GM18909 (cell line): ENCODE results near the gene IBTK.
"Not testable (repeated sequence)": the region's sequence is repeated elsewhere in the genome, so short reads cannot be mapped to it uniquely, and the experiment has no call there.

Experiments used
- ATAC-seq: cut with Tn5 transposase; IDR thresholded peaks from one replicate; pipeline ENCODE4 v1.9.1; 2021; ENCODE audit warnings: mild to moderate bottlenecking; ENCODE audit not compliant: unreplicated experiment, poor library complexity

IBTK gene

GRCh38 chr6:82246802-82247504 is 591 bp downstream of the IBTK start:
- peak; percentile 39 for ATAC-seq

DNA sequence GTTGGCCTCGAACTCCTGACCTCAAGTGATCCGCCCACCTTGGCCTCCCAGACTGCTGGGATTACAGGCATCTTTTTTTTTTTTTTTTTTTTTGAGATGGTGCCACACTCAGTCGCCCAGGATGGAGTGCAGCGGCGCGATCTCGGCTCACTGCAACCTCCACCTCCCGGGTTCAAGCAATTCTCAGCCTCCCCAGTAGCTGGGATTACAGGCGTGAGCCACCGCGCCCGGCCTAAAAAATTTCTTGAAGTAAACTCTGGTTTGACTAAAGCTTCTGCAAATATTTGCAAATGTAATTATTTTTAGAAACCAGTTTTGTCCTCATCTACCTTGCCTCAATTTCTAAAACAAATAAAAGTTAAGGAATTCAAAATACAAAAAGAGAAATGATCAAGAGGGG is 1.2 kb downstream of the IBTK start:
- ATAC-seq: no peak

- no peak for ATAC-seq
Observed at GRCh38 chr6:82245376-82245775, 2.2 kb downstream of the IBTK start.

GRCh38 chr6:82243884-82244283 is 3.7 kb downstream of the IBTK start:
- no peak for ATAC-seq

GRCh38 chr6:82240186-82240585 is 7.4 kb downstream of the IBTK start:
- no peak for ATAC-seq

- ATAC-seq: no peak
Observed at GRCh38 chr6:82239597-82239996, 7.9 kb downstream of the IBTK start.

GRCh38 chr6:82237013-82237412 is 10.5 kb downstream of the IBTK start:
- ATAC-seq: no peak

GRCh38 chr6:82227770-82228169 is 19.8 kb downstream of the IBTK start:
- peak; percentile 92 for ATAC-seq

DNA sequence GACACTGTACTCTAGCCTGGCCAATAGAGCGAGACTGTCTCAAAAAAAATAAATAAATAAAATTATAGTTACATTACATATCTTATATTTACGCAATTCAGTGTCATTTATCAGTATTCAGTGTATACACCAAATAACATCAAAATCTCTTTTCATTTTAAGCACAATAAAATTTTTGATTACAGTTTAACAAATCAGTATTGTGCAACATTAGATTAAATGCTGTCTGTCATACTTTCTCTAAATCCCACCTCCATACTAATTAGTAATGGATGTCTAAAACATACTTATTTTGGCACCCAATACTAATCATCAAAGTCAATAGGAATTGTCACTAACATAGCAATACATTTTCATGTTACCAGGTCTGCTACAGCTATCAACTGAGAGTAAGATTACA is 27.4 kb downstream of the IBTK start:
- ATAC-seq: no peak

DNA sequence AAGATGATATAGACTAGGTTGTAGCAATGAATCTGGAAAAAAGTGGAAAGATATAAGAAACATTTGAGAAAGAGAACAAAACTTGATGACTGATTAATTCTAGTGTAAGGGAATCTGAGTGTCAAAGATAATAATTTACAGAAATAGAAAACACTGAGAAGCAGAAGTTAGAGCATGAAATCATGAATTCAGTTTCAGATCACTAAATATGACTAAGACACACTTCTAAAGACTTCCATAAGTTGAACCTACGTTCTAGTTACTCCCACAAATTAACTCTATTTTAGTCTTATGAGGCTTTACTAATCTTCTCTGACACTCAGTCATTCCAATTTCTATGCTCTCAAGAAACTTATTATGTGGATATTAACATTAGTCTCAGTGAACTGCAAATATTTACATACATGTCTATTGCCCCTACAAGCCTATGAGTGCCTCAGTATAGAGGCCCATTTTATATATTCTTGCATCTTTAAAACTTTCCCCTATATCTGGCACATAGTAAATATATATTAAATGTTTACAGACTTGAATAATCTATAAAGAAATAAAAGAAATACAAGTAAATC is 30.4 kb downstream of the IBTK start:
- ATAC-seq: peak; percentile 97

GRCh38 chr6:82216549-82216948 is 31.0 kb downstream of the IBTK start:
- peak; percentile 24 for ATAC-seq

DNA sequence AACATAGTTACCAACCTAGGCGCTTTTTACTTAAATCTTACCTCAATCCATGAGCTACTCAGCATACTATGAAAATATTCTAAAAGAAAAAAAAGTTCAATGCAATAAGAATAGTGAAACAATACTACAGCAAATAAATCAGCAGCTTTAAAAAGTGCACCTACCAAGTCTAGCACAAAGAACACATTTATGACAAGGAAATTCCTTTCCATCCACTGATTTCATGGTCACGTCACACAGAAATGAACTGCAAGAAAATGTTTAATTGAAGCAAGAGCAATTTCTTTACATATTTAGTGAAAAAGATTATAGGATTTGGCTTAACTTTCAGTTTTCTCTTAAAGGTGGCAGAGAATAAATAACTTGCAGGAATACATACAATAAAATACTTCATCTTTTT is 36.2 kb downstream of the IBTK start:
- ATAC-seq: no peak

GRCh38 chr6:82208913-82209312 is 38.6 kb downstream of the IBTK start:
- ATAC-seq: no peak

- ATAC-seq: no peak
Observed at GRCh38 chr6:82205930-82206392, 41.6 kb downstream of the IBTK start.

DNA sequence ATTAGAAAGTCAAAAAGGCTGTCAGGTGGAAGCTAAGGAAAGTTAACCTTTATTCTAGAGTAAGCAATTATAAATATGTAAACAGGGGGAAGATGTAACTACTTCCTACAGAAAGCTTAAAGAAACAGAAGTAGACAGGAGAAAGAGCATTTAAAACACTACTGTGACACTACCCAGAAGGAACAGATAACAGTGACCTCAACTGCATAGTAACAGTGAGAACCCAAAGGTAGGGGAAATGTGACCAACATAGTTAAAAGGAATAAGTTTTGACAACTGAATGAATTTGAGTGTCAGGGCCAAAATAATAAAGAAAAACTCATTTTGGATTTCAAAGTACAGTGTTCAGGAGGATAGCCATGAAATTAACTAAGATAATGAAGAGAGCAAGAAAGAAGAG is 43.5 kb downstream of the IBTK start:
- no peak for ATAC-seq

- ATAC-seq: no peak
Observed at GRCh38 chr6:82197784-82198183, 49.8 kb downstream of the IBTK start.

DNA sequence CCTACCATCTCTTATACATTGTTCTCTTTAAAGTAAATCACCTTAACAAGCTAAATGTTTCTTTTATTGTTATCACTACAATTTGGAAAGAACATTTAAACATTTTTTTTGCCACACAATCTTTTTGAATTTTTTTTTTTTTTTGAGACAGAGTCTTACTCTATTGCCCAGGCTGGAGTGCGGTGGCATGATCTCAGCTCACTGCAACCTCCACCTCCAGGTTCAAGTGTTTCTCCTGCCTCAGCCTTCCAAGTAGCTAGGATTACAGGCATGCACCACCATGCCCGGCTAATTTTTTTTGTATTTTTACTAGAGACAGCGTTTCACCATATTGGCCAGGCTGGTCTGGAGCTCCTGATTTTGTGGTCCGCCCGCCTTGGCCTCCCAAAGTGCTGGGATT is 50.3 kb downstream of the IBTK start:
- ATAC-seq: not testable (repeated sequence)

DNA sequence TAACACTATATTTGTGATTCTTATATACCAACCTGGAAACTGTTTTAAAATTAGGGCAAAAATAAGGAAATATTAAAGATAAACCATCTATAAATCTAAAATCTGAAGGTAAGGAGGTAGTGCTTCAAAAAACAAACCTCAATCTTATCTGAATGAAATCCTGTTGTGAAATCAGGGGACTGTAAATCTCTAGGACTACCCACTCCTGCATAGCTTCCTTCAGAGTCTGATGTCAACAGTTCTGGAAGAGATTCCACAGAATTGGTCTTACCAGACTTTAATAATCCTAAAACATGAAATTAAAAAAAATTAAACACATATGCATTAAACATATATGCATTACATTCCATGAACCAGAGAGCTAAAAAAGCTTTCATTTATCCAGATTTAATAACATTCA is 51.4 kb downstream of the IBTK start:
- no peak for ATAC-seq

DNA sequence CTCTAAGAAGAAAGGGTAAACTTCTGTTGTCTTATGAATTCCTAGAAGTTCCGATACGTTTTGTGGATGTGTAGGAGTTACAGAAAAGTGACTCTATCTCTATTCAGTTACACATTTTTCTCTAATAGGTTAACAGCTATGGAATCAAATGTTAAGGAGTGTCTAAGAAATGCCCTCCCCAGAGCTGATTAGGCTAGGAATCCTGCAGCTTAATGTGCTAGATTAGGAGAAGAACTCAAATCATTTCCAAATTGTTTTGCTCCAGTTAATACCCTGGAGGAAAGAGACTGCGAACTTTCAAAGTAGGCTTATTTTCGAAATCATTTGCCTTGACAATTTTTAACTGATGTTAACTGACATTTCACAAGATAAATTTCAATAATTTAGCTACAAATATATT is 51.9 kb downstream of the IBTK start:
- ATAC-seq: no peak

DNA sequence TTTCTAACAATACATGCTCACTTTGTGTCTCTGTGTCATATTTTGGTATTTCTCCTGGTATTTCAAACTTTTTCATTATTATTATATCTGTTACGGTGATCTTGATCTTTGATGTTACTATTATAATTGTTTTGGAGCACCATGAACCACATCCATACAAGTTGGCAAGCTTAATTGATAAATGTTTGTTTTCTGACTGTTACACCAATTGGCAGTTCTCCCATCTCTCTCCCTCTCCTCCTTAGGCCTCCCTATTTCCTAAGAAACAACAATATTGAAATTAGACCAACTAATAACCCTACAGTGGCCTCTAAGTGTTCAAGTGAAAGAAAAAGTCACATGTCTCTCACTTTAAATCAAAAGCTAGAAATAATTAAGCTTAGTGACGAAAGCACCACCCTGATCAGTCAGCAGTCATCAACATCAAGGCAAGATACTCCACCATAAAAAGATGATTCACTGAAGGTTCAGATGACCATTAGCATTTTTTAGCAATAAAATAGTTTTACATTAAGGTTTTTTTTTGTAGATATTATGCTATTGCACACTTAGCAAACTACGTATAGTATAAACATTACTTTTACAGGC is 61.5 kb downstream of the IBTK start:
- no peak for ATAC-seq

GRCh38 chr6:82183642-82184282 is 63.8 kb downstream of the IBTK start:
- no peak for ATAC-seq
